GM18867 (cell line): Measurements from ENCODE around the gene RASD1.

Experiments used
- ATAC-seq: cut with Tn5 transposase; IDR thresholded peaks from one replicate; pipeline ENCODE4 v1.9.1; 2021; ENCODE audit warnings: mild to moderate bottlenecking, moderate library complexity; ENCODE audit not compliant: unreplicated experiment

The RASD1 gene

DNA sequence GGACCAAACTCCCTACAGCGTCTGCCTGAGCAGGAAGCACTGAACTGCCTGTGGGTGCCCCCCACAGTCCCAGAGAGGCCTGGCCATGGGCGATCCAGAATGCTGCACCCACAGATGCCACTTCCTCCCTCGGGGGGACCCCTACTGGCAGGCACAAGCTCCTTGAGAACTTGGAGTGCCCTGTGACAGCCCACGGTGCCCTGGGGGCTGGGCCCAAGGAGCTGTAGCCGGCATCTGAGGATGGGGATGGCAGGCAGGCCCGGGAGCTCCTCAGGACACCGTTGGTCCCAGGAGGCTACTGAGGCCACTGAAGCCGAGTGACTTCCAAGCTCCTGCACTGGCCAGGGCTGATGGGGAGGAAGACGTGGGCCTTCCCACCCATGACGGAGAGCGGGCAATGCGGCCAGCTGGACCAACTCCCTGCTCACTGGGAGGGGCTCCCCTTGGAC, 15.1 kb upstream of the RASD1 start:
- ATAC-seq = no peak

GRCh38 chr17:17510456-17511292, 14.5 kb upstream of the RASD1 start:
- no peak for ATAC-seq

GRCh38 chr17:17509601-17510425, 13.6 kb upstream of the RASD1 start:
- ATAC-seq = no peak

- no peak for ATAC-seq
Measured at GRCh38 chr17:17508646-17509591, 12.7 kb upstream of the RASD1 start.

- no peak for ATAC-seq
Measured at GRCh38 chr17:17508019-17508535, 11.9 kb upstream of the RASD1 start.

- no peak for ATAC-seq
Measured at GRCh38 chr17:17507465-17508011, 11.3 kb upstream of the RASD1 start.

DNA sequence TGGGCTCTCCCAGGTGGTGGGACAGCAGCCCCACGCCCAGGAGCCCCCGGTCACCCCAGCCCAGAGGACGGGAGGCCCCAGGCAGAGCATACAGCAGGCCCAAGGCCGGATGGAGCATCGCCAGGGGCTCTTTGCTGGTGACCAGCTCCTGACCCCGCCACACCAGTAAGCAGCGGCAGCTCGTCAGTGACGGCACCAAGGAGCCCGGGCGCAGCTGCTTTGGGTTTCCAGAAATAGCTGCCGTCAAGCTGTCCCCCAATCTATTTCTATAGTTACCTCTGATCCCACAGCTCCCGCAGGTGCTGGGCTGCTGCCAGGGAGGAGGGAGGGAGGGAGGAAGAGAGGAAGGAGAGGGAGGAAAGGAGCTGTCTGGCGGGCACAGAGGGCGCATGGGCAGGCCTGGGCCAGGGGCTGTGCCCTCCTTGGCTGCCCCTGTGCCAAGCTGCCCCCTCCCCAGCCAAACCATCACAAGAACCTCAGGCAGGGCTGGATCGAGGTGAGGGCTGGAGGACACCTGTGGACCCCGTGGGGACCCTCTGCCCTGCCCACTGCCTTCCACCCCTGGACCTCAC, 10.8 kb upstream of the RASD1 start:
- ATAC-seq = no peak

DNA sequence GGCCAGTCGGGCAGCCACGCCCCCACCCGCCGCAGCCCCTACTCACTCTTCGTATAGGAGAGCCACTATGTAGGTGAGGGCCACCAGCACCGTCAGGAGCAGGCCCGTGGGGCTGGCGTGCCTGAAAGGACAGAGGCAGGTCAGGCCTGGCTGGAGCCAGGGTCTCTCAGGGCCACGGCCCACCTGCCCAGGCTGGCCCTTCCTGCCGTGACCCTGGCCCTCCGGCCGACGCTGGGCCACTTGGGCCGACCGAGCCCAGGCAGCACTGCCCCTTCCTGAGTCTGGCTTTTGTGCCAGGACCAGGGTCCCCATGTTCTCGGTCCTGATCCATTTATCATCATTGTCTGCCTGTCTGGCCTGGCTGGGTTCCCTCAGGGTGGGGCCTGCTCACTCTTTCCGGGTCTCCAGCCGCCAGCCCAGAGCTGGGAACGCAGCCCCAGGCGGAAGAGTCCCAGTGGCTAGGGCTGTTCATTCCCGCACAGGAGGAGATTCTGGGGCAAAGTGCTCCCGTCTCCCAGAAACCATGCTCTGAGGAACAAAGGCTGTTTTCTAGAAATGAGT, 10.1 kb upstream of the RASD1 start:
- no peak for ATAC-seq

DNA sequence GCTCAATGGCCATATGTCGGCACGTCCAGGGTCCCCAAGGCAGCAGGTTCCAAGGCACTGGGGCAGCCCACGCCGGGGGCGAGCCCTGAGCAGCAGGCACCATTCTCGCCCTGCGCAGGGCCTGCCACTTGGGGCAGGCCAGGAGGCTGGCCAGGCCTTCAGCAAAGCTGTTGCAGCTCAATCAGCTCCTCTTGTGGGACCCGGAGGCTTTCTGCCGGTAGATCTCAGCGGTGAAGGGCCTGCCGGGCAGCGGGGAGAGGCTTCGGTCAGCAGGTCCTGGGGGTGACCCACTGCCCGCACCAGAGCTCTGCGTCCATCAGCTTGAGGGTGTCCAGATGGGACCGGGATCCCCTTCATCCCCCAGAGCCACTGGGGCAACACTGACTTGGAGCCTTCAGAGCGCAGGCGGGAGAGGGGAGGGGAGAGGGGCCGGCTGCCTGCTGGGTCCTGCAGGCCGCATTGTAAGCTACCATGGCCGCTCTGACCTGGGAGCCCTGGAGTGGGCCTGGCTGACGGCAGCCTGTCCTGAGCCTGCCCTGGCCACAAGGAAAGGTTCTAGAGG, 9.5 kb upstream of the RASD1 start:
- ATAC-seq = no peak

GRCh38 chr17:17505151-17505550, 9.0 kb upstream of the RASD1 start:
- no peak for ATAC-seq

GRCh38 chr17:17504341-17505140, 8.3 kb upstream of the RASD1 start:
- no peak for ATAC-seq

- no peak for ATAC-seq
Measured at GRCh38 chr17:17503566-17504130, 7.5 kb upstream of the RASD1 start.

DNA sequence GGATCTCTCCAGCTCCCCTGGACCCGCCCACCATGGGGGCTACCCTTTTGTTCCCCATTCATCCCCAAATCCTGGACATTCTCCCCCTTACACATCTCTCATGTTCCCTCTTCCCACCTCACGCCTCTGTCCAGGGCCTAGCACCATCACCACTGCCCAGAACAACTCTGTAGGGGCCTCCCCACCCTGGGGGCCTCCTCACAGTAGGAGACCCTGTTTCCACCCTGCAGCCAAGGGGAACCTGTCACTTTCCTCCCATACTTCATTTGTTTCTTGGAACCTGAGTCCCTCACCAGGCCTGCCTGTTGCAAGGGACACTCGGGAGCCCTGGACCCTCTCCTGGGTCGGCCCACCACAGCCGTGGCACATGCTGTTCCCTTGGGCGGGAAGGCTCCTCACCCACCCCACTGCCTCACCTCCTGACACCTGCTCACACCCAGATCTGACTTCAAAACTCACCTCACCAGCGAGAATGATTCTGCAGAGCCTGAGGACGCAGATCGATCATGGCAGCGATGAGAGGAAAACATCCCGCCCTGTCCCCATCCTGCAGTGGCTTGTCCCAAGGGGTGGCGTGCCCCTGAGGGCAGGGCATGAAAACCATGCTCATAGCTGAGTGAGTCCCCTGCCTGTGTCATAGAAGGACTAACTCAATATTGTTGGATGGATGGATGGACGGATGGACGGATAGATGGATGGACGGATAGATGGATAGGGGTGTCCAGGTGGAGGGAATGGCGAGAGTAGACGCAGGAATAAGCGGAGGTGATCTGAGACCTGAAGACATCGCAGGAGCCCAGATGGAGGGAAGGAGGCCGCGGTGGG, 6.8 kb upstream of the RASD1 start:
- no peak for ATAC-seq

- no peak for ATAC-seq
Measured at GRCh38 chr17:17500999-17501605, 4.9 kb upstream of the RASD1 start.

GRCh38 chr17:17499402-17500145, 3.4 kb upstream of the RASD1 start:
- ATAC-seq = no peak

- no peak for ATAC-seq
Measured at GRCh38 chr17:17498606-17499301, 2.6 kb upstream of the RASD1 start.
